Activated CD4-positive, alpha-beta memory T cell treated with anti-CD3 and anti-CD28 coated beads, Interleukin-2, amount 10 ng/mL, durations not matched to agents 7 days and 5 days (primary cell): ENCODE data around the gene EXT2. TPM values are rescaled to one million over a fixed set of nuclear protein-coding genes. Genes with fewer than 3 reads are reported as not detected.

ENCODE experiments used
- CTCF ChIA-PET: fragments of 350-600 bp; sonication (Branson Sonifier 250); formaldehyde crosslinking; loops from one replicate; lab custom pipeline; 2021; ENCODE audit warnings: antibody characterized with exemption, inconsistent platforms; lab: Charles Lee
- POLR2A ChIA-PET: fragments of 350-600 bp; sonication (Branson Sonifier 250); formaldehyde crosslinking; loops from one replicate; lab custom pipeline; 2021; ENCODE audit warnings: antibody characterized with exemption; lab: Charles Lee
- DNase-seq: peaks from one replicate; pipeline ENCODE4 v3.0.0-alpha.2; 2020
- H3K27ac Mint-ChIP-seq: one replicate; pipeline ENCODE4 v1.8.0; 2021; ENCODE audit warnings: mild to moderate bottlenecking, mixed read lengths
- H3K27me3 Mint-ChIP-seq: one replicate; pipeline ENCODE4 v1.8.0; 2021; ENCODE audit warnings: mixed read lengths
- H3K36me3 Mint-ChIP-seq: one replicate; pipeline ENCODE4 v1.8.0; 2021; ENCODE audit warnings: low read depth, mixed read lengths
- H3K4me1 Mint-ChIP-seq: one replicate; pipeline ENCODE4 v1.8.0; 2021; ENCODE audit warnings: mixed read lengths
- H3K4me3 Mint-ChIP-seq: one replicate; pipeline ENCODE4 v1.8.0; 2021; ENCODE audit warnings: mild to moderate bottlenecking, mixed read lengths
- H3K9me3 Mint-ChIP-seq: one replicate; pipeline ENCODE4 v1.8.0; 2021; ENCODE audit warnings: mixed read lengths
- total RNA-seq, 2 experiments: library from RNA; stranded (reverse); gene quantifications; one replicate each; pipeline ENCODE4 v1.2.3, GENCODE V29; 2021

Gene EXT2
- total RNA-seq, 2 experiments from 2014 or later, result 24.5 to 26.0 TPM

GRCh38 chr11:44250421-44250820 is 154.9 kb downstream of the EXT2 start:
- no peak for DNase-seq
- no peaks in the 10 kb centered on the region for H3K4me1 Mint-ChIP-seq
- POLR2A ChIA-PET, result no interaction called here
- H3K4me3 Mint-ChIP-seq, result no peak overlapping the region
- H3K36me3 Mint-ChIP-seq, result peaks cover 25% of the 10 kb centered on the region
- no peaks in the 10 kb centered on the region for H3K27me3 Mint-ChIP-seq
- CTCF ChIA-PET, result no interaction called here
- H3K27ac Mint-ChIP-seq, result no peak overlapping the region
- peaks cover 20% of the 10 kb centered on the region for H3K9me3 Mint-ChIP-seq

- ChIA-PET CTCF (no interaction called here), POLR2A (no interaction called here)
- Mint-ChIP-seq H3K9me3 (peaks cover 20% of the 10 kb centered on the region), H3K27ac (no peak overlapping the region), H3K36me3 (peaks cover 23% of the 10 kb centered on the region), H3K4me3 (no peak overlapping the region), H3K27me3 (no peaks in the 10 kb centered on the region), H3K4me1 (peaks cover 18% of the 10 kb centered on the region)
- DNase-seq, result no peak
These were observed 157.6 kb downstream of the EXT2 start for GRCh38 chr11:44252999-44253602.

- Mint-ChIP-seq H3K9me3 (peaks cover 20% of the 10 kb centered on the region), H3K4me3 (no peak overlapping the region), H3K27me3 (no peaks in the 10 kb centered on the region), H3K36me3 (peaks cover 21% of the 10 kb centered on the region), H3K27ac (no peak overlapping the region), H3K4me1 (peaks cover 36% of the 10 kb centered on the region)
- DNase-seq, result no peak
- POLR2A ChIA-PET, result no interaction called here
- CTCF ChIA-PET, result no interaction called here
These were observed 160.1 kb downstream of the EXT2 start for GRCh38 chr11:44255406-44256071.

GRCh38 chr11:44256673-44257291 is 161.3 kb downstream of the EXT2 start:
- H3K36me3 Mint-ChIP-seq, result peaks cover 14% of the 10 kb centered on the region
- peak overlapping the region; percentile 60 for H3K27ac Mint-ChIP-seq
- peaks cover 16% of the 10 kb centered on the region for H3K9me3 Mint-ChIP-seq
- H3K4me1 Mint-ChIP-seq, result peaks cover 36% of the 10 kb centered on the region
- H3K27me3 Mint-ChIP-seq, result no peaks in the 10 kb centered on the region
- DNase-seq, result no peak
- CTCF ChIA-PET, result no interaction called here
- POLR2A ChIA-PET, result no interaction called here
- H3K4me3 Mint-ChIP-seq, result no peak overlapping the region

- Mint-ChIP-seq H3K36me3 (peaks cover 6% of the 10 kb centered on the region), H3K27ac (peak overlapping the region; percentile 60), H3K27me3 (no peaks in the 10 kb centered on the region), H3K4me3 (no peak overlapping the region), H3K4me1 (peaks cover 36% of the 10 kb centered on the region), H3K9me3 (peaks cover 8% of the 10 kb centered on the region)
- ChIA-PET POLR2A (interaction anchor here (1.0 kb wide), 1 partner anchor 10 kb away, joined by 3 read pairs; no protein-coding TSS in a partner anchor), CTCF (interaction anchor here (0.7 kb wide), 1 partner anchor 147 kb away, joined by 3 read pairs; no protein-coding TSS in a partner anchor)
- no peak for DNase-seq
These were observed 162.1 kb downstream of the EXT2 start for GRCh38 chr11:44257338-44258189.

GRCh38 chr11:44258190-44258489 is 162.7 kb downstream of the EXT2 start:
- ChIA-PET CTCF (interaction anchor here (0.7 kb wide), 1 partner anchor 147 kb away, joined by 3 read pairs; no protein-coding TSS in a partner anchor), POLR2A (interaction anchor here (1.0 kb wide), 1 partner anchor 11 kb away, joined by 3 read pairs; no protein-coding TSS in a partner anchor)
- H3K27ac Mint-ChIP-seq, result no peak overlapping the region
- no peak for DNase-seq
- H3K36me3 Mint-ChIP-seq, result peaks cover under 1% of the 10 kb centered on the region
- H3K27me3 Mint-ChIP-seq, result no peaks in the 10 kb centered on the region
- H3K9me3 Mint-ChIP-seq, result peaks cover 3% of the 10 kb centered on the region
- H3K4me1 Mint-ChIP-seq, result peaks cover 36% of the 10 kb centered on the region
- H3K4me3 Mint-ChIP-seq, result no peak overlapping the region

GRCh38 chr11:44258839-44259420 is 163.5 kb downstream of the EXT2 start:
- CTCF ChIA-PET, result no interaction called here
- DNase-seq, result no peak
- Mint-ChIP-seq H3K9me3 (no peaks in the 10 kb centered on the region), H3K4me1 (peaks cover 36% of the 10 kb centered on the region), H3K4me3 (no peak overlapping the region), H3K27ac (no peak overlapping the region), H3K36me3 (no peaks in the 10 kb centered on the region), H3K27me3 (no peaks in the 10 kb centered on the region)
- POLR2A ChIA-PET, result no interaction called here

- POLR2A ChIA-PET, result no interaction called here
- DNase-seq, result no peak
- H3K36me3 Mint-ChIP-seq, result no peaks in the 10 kb centered on the region
- H3K9me3 Mint-ChIP-seq, result no peaks in the 10 kb centered on the region
- no peaks in the 10 kb centered on the region for H3K27me3 Mint-ChIP-seq
- no peak overlapping the region for H3K27ac Mint-ChIP-seq
- H3K4me3 Mint-ChIP-seq, result no peak overlapping the region
- H3K4me1 Mint-ChIP-seq, result peaks cover 36% of the 10 kb centered on the region
- CTCF ChIA-PET, result no interaction called here
These were observed 164.6 kb downstream of the EXT2 start for GRCh38 chr11:44260081-44260480.

GRCh38 chr11:44261800-44262591 is 166.5 kb downstream of the EXT2 start:
- Mint-ChIP-seq H3K27me3 (no peaks in the 10 kb centered on the region), H3K4me1 (peaks cover 29% of the 10 kb centered on the region), H3K4me3 (no peak overlapping the region), H3K36me3 (no peaks in the 10 kb centered on the region), H3K27ac (no peak overlapping the region), H3K9me3 (no peaks in the 10 kb centered on the region)
- ChIA-PET CTCF (no interaction called here), POLR2A (no interaction called here)
- DNase-seq, result no peak

GRCh38 chr11:44263738-44264437 is 168.4 kb downstream of the EXT2 start:
- H3K27ac Mint-ChIP-seq, result no peak overlapping the region
- no peaks in the 10 kb centered on the region for H3K27me3 Mint-ChIP-seq
- ChIA-PET POLR2A (no interaction called here), CTCF (no interaction called here)
- no peaks in the 10 kb centered on the region for H3K9me3 Mint-ChIP-seq
- peaks cover 10% of the 10 kb centered on the region for H3K4me1 Mint-ChIP-seq
- H3K4me3 Mint-ChIP-seq, result no peak overlapping the region
- DNase-seq, result no peak
- no peaks in the 10 kb centered on the region for H3K36me3 Mint-ChIP-seq

GRCh38 chr11:44264438-44264749 is 168.9 kb downstream of the EXT2 start:
- Mint-ChIP-seq H3K4me1 (peaks cover 5% of the 10 kb centered on the region), H3K27ac (no peak overlapping the region), H3K4me3 (no peak overlapping the region), H3K36me3 (no peaks in the 10 kb centered on the region), H3K9me3 (no peaks in the 10 kb centered on the region), H3K27me3 (no peaks in the 10 kb centered on the region)
- ChIA-PET CTCF (no interaction called here), POLR2A (no interaction called here)
- DNase-seq, result no peak

GRCh38 chr11:44264761-44265160 is 169.3 kb downstream of the EXT2 start:
- no peaks in the 10 kb centered on the region for H3K27me3 Mint-ChIP-seq
- no peak overlapping the region for H3K4me3 Mint-ChIP-seq
- ChIA-PET CTCF (no interaction called here), POLR2A (no interaction called here)
- no peak overlapping the region for H3K27ac Mint-ChIP-seq
- H3K4me1 Mint-ChIP-seq, result peaks cover 1% of the 10 kb centered on the region
- no peaks in the 10 kb centered on the region for H3K36me3 Mint-ChIP-seq
- H3K9me3 Mint-ChIP-seq, result no peaks in the 10 kb centered on the region
- DNase-seq, result no peak
